ENCODE measurements around the gene RHEB. TPM values are rescaled to one million over a fixed set of nuclear protein-coding genes. Genes with fewer than 3 reads are reported as not detected.

Gene RHEB
- total and polyA plus RNA-seq, 2 of the 13 experiments (the other 11 are each of a cell fraction or from before 2014, with no cell fraction given): 55.0 to 77.6 TPM

GRCh38 chr7:151498495-151498894 is 21.2 kb downstream of the RHEB start:
- ATAC-seq (peak; percentile 44; the same call in 2 of the 3 replicates), DNase-seq (ENCODE audit: low spot score) (no peak), FAIRE-seq (no peak)
- peaks cover 80% of the 10 kb centered on the region for H4K20me1 ChIP-seq (ENCODE audit: insufficient read depth, low read length)
- ChIA-PET CTCF (ENCODE audit: low intra/inter-chr PET ratio, low total read pairs) (no interaction called here), POLR2A (no interaction called here)
- H2AFZ ChIP-seq (ENCODE audit: low read length): no peak overlapping the region
- H3K4me3 ChIP-seq (replicated peaks in 1 of 3; ENCODE audit: insufficient read depth in 1 of 3, low read depth in 2 of 3, low read length in 3 of 3): no peak overlapping the region
- no peaks in the 10 kb centered on the region for H3K27me3 ChIP-seq (ENCODE audit: control insufficient read depth in 1 of 2, insufficient read depth in 2 of 2, low read length in 2 of 2)
- peaks cover 77% of the 10 kb centered on the region for H3K4me1 ChIP-seq (ENCODE audit: insufficient read depth, low read length)
- peaks cover 95% of the 10 kb centered on the region for H3K79me2 ChIP-seq (ENCODE audit: insufficient read depth, low read length)
- no peaks in the 10 kb centered on the region for H3K9me3 ChIP-seq (ENCODE audit: low read length)
- H3K27ac ChIP-seq (ENCODE audit: extremely low read length, insufficient read depth, low read length): no peak overlapping the region
- H3K9ac ChIP-seq (ENCODE audit: insufficient read depth, low read depth, low read length): no peak overlapping the region
- H3K4me2 ChIP-seq (ENCODE audit: low read depth, low read length): no peak overlapping the region
- in situ Hi-C loops (cut with HindIII; ENCODE audit: extremely low pct_ligation_motif_present, low pct_unique_long_range_greater_than_20kb): no loop called here
- WGBS (ENCODE audit: low lambda C conversion rate): 73% methylated on average over 5 of the region's 5 CpGs
- no TSS peak for BruUV-seq (replicated peaks)
- no peaks in the 10 kb centered on the region; a peak in 1 of 5 replicates for H3K36me3 ChIP-seq (replicated peaks in 1 of 2; ENCODE audit: control insufficient read depth in 1 of 2, insufficient read depth in 2 of 2, low read length in 2 of 2)
- intact Hi-C loops (cut with micrococcal nuclease; ENCODE audit: unreplicated experiment): no loop called here
- TF ChIP-seq NFKBIZ (CRISPR knock-in tag; IDR thresholded peaks at IDR 0.05) (no peak), ZNF746 (CRISPR knock-in tag; IDR thresholded peaks at IDR 0.05) (no peak), SMC3 (IDR thresholded peaks at IDR 0.05; ENCODE audit: low read length) (no peak)
- TF ChIP-seq, protein P1, sequence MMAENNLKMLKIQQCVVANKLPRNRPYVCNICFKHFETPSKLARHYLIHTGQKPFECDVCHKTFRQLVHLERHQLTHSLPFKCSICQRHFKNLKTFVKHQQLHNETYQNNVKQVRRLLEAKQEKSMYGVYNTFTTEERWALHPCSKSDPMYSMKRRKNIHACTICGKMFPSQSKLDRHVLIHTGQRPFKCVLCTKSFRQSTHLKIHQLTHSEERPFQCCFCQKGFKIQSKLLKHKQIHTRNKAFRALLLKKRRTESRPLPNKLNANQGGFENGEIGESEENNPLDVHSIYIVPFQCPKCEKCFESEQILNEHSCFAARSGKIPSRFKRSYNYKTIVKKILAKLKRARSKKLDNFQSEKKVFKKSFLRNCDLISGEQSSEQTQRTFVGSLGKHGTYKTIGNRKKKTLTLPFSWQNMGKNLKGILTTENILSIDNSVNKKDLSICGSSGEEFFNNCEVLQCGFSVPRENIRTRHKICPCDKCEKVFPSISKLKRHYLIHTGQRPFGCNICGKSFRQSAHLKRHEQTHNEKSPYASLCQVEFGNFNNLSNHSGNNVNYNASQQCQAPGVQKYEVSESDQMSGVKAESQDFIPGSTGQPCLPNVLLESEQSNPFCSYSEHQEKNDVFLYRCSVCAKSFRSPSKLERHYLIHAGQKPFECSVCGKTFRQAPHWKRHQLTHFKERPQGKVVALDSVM (CRISPR knock-in tag; IDR thresholded peaks at IDR 0.05): peak; percentile 60; the same call in 1 of the 2 replicates

GRCh38 chr7:151497306-151497871 is 22.3 kb downstream of the RHEB start:
- Histone ChIP-seq H4K20me1 (ENCODE audit: insufficient read depth, low read length) (peaks cover 83% of the 10 kb centered on the region), H3K79me2 (ENCODE audit: insufficient read depth, low read length) (peaks cover 94% of the 10 kb centered on the region), H3K9ac (ENCODE audit: insufficient read depth, low read depth, low read length) (no peak overlapping the region), H3K36me3 (replicated peaks in 1 of 2; ENCODE audit: control insufficient read depth in 1 of 2, insufficient read depth in 2 of 2, low read length in 2 of 2) (no peaks in the 10 kb centered on the region; a peak in 1 of 5 replicates), H3K4me2 (ENCODE audit: low read depth, low read length) (no peak overlapping the region), H3K27ac (ENCODE audit: extremely low read length, insufficient read depth, low read length) (no peak overlapping the region), H3K9me3 (ENCODE audit: low read length) (no peaks in the 10 kb centered on the region), H3K27me3 (ENCODE audit: control insufficient read depth in 1 of 2, insufficient read depth in 2 of 2, low read length in 2 of 2) (no peaks in the 10 kb centered on the region), H2AFZ (ENCODE audit: low read length) (no peak overlapping the region), H3K4me1 (ENCODE audit: insufficient read depth, low read length) (peaks cover 66% of the 10 kb centered on the region), H3K4me3 (replicated peaks in 1 of 3; ENCODE audit: insufficient read depth in 1 of 3, low read depth in 2 of 3, low read length in 3 of 3) (no peak overlapping the region)
- no peak for ATAC-seq
- no peak for TF ChIP-seq ZNF816 (CRISPR knock-in tag; IDR thresholded peaks at IDR 0.05; ENCODE audit: borderline replicate concordance)
- no peak for TF ChIP-seq ZNF333 (CRISPR knock-in tag; IDR thresholded peaks at IDR 0.05; ENCODE audit: borderline replicate concordance)
- no peak for TF ChIP-seq SNAI1 (CRISPR knock-in tag; IDR thresholded peaks at IDR 0.05; ENCODE audit: borderline replicate concordance)
- no peak for TF ChIP-seq HOXA7 (CRISPR knock-in tag; IDR thresholded peaks at IDR 0.05)
- TF ChIP-seq JARID2 (CRISPR knock-in tag; IDR thresholded peaks at IDR 0.05; ENCODE audit: insufficient replicate concordance): no peak
- DNase-seq (ENCODE audit: low spot score): no peak
- CTCF ChIA-PET (ENCODE audit: low intra/inter-chr PET ratio, low total read pairs): no interaction called here
- in situ Hi-C loops (cut with HindIII; ENCODE audit: extremely low pct_ligation_motif_present, low pct_unique_long_range_greater_than_20kb): no loop called here
- 97% methylated on average over 10 of the region's 10 CpGs for WGBS (ENCODE audit: low lambda C conversion rate)
- intact Hi-C loops (cut with micrococcal nuclease; ENCODE audit: unreplicated experiment): no loop called here
- POLR2A ChIA-PET: no interaction called here
- FAIRE-seq: no peak
- no TSS peak for BruUV-seq (replicated peaks)

Measured in HepG2 (cell line).